GM12801 (cell line): ENCODE data around the gene CACNA2D3.

Source experiments
- TF ChIP-seq, protein P1 (sequence below): IDR thresholded peaks from one replicate; pipeline ENCODE4 v1.5.1; 2011; ENCODE audit warnings: control low read depth; ENCODE audit not compliant: insufficient read length; ENCODE audit errors: extremely low read depth

The CACNA2D3 gene

DNA sequence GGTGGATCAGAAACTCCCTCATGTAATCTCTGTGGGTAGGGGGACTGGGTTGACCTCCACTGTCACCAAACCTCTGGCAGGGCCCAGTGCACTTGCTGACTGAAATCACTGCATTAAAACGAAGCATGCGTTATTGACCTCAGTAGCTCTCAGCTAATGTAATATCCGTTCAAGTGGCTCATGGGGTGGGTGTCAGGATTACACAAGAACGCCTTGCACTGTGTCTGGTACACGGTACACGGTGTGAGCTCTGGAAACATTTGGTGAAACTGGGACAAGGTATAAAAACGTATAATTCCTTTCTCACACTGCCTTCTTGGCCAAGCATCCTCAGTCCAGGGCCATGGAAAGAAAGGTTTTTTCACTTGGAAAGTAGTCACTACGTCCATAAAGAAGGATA, 793.6 kb downstream of the CACNA2D3 start:
- TF ChIP-seq, protein P1, sequence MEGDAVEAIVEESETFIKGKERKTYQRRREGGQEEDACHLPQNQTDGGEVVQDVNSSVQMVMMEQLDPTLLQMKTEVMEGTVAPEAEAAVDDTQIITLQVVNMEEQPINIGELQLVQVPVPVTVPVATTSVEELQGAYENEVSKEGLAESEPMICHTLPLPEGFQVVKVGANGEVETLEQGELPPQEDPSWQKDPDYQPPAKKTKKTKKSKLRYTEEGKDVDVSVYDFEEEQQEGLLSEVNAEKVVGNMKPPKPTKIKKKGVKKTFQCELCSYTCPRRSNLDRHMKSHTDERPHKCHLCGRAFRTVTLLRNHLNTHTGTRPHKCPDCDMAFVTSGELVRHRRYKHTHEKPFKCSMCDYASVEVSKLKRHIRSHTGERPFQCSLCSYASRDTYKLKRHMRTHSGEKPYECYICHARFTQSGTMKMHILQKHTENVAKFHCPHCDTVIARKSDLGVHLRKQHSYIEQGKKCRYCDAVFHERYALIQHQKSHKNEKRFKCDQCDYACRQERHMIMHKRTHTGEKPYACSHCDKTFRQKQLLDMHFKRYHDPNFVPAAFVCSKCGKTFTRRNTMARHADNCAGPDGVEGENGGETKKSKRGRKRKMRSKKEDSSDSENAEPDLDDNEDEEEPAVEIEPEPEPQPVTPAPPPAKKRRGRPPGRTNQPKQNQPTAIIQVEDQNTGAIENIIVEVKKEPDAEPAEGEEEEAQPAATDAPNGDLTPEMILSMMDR, result no peak

GRCh38 chr3:54916732-54917131, 794.4 kb downstream of the CACNA2D3 start:
- TF ChIP-seq, protein P1, result no peak

DNA sequence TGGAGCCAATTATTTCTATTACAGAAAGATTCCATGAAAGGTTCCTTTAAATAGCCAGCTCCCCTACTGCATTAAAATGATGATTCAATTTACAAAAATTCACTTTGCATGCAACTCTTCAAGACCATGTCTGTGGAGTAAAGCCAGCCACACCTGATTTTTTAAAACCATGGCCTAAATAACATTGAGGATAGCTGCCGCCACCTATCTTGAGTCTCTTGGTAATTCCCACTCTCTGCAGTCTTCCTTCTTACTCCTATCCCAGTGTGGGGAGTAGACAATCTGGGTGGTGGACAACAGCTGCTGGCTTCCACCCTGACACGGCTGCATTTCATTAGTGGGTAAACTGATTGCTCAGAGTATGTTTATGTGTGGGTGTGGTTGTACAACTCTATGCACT, 794.8 kb downstream of the CACNA2D3 start:
- TF ChIP-seq, protein P1, result no peak

DNA sequence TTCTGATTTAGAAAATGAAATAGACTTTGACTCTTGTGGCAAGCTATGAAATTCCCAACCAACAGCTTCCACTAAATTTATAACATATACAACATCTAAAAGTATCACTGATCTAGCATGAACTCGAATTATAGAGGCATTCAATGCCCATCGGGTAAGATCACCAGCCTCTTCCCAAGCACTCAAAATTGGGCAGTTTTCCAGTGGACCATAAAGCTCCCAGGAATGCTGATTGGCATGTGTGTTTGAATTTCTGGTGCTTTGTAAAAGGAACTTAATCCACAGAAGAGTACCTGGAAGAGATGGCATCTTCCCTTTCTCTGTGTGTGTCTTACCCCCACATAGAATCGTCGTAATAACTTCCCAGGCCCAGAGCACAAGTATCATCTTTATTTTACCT, 795.5 kb downstream of the CACNA2D3 start:
- TF ChIP-seq, protein P1, result no peak

DNA sequence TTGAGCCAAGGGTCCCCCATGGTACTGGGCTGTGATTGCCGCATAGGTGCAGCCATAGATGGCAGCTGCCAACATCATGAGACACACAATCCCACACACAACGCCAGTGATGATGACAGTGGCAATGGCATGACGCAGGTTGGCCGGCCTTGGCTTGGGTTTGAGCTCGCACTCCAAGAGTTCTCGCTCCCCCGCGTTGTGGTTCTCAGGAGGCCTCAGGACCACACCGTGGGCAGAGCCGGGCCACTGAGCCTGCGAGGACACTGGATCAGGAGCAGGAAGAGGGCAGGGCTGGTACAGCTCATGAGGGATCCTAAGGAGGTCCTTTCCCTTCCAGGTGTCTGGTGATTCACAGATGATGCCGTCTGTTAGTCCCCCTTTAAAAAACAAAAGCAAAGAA, 796.2 kb downstream of the CACNA2D3 start:
- TF ChIP-seq, protein P1, result no peak

DNA sequence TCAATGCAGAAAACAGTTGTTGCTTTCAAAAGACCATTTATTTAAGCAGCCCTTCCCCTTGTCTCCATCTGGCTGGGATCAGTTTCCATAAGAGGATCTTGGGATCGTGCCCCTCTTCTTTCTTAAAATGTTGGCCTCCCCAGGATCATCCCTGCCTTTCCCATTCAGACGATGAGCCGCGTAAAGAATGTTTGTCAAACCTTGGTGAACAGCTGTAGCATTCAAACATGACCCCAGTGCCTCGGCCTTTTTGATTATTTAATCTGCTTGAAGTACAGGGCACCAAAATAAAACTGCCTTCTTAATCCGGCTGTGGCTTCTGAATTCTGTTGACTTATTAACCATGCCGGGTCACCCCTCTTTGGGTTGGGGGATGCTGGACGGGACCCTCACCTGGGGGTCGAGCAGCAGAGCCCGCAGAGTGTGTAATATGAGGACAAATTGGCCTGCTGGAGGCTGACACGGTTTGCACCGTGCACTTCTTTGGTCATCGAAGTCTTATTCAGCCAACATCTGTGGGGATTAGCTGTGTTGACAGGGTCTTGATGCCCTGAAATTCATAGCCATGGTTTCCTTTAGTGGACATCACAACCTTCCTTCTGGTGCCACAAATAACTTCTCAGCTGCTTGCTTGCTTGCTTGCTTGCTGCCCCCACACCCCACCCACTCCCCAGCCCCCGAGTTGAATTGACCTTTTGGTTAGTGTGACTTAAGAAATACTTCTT, 805.9 kb downstream of the CACNA2D3 start, which contains the start of gene LRTM1:
Gene LRTM1, minus strand, starts transcription at position 14 of the 725 bp plus-strand sequence. CDS start 148 bp downstream, outside the sequence.
- TF ChIP-seq, protein P1, result no peak

- TF ChIP-seq, protein P1, result no peak
Measured at GRCh38 chr3:54931182-54931581, 808.8 kb downstream of the CACNA2D3 start.
